ENCODE data around the gene KYNU.

Gene KYNU

DNA sequence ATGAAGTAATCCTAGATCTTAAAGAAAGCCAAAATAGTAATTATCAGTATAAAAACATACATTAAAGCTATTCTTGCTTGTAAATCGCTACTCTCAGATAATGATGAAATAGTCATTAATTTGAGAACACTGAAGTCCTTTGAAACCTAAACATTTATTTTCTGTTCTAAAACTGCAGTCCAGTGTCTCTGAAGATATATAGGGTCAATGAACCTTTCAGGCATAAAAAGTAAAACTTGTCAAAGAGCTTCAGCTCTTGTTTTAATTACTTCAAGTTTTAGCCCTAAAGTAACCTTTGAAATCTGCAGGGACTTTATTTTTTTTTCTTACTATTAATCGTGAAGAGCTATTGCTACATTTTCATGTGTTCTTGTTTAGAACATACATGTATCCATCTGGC, 116.3 kb downstream of the KYNU start:
- Histone ChIP-seq H3K9me2 (replicated peaks; ENCODE audit: control insufficient read depth, low read length) (no peaks in the 10 kb centered on the region), H3K9me3 (ENCODE audit: control insufficient read depth, insufficient read depth, low read length) (no peaks in the 10 kb centered on the region), H3K4me2 (ENCODE audit: low read length) (no peak overlapping the region), H3F3A (ENCODE audit: control insufficient read depth, insufficient read depth) (no peaks in the 10 kb centered on the region), H3K79me2 (ENCODE audit: control insufficient read depth, low read length) (no peaks in the 10 kb centered on the region), H3K4me1 (ENCODE audit: control insufficient read depth, low read length) (peaks cover 14% of the 10 kb centered on the region), H3K27me3 (ENCODE audit: control insufficient read depth, low read length) (no peaks in the 10 kb centered on the region), H3K4me3 (ENCODE audit: low read length) (no peak overlapping the region), H4K20me1 (ENCODE audit: control insufficient read depth, insufficient read depth, low read depth, low read length) (no peaks in the 10 kb centered on the region), H3K27ac (ENCODE audit: low read depth, low read length) (no peak overlapping the region), H3K36me3 (ENCODE audit: control insufficient read depth, low read length) (no peaks in the 10 kb centered on the region)
- TF ChIP-seq, protein P1, sequence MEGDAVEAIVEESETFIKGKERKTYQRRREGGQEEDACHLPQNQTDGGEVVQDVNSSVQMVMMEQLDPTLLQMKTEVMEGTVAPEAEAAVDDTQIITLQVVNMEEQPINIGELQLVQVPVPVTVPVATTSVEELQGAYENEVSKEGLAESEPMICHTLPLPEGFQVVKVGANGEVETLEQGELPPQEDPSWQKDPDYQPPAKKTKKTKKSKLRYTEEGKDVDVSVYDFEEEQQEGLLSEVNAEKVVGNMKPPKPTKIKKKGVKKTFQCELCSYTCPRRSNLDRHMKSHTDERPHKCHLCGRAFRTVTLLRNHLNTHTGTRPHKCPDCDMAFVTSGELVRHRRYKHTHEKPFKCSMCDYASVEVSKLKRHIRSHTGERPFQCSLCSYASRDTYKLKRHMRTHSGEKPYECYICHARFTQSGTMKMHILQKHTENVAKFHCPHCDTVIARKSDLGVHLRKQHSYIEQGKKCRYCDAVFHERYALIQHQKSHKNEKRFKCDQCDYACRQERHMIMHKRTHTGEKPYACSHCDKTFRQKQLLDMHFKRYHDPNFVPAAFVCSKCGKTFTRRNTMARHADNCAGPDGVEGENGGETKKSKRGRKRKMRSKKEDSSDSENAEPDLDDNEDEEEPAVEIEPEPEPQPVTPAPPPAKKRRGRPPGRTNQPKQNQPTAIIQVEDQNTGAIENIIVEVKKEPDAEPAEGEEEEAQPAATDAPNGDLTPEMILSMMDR (IDR thresholded peaks at IDR 0.05; ENCODE audit: low read depth, low read length, poor library complexity, severe bottlenecking): no peak
- no peak for TF ChIP-seq EZH2phosphoT487 (IDR thresholded peaks at IDR 0.05; ENCODE audit: borderline replicate concordance, low read length)

DNA sequence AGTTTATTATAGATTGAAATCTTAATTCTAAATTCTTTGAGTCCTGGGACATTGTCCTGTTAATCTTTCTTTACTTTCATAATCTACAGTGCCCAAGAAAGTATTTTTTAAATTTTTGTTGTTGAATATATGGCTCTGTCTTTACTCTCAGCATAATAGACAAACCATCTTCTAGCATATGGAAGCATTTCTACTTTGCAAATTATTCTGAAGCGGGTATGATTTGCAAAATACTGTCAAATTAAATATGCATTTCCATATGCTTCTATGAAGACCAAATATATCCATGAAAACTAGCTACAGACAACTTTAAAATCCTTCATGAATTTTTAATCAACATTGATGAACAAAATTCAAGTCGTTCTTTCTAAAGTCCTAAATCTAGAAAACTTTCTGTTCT, 117.2 kb downstream of the KYNU start:
- H3K4me1 ChIP-seq (ENCODE audit: control insufficient read depth, low read length): peaks cover 5% of the 10 kb centered on the region
- H3K27ac ChIP-seq (ENCODE audit: low read depth, low read length): no peak overlapping the region
- TF ChIP-seq, protein P1 (IDR thresholded peaks at IDR 0.05; ENCODE audit: low read depth, low read length, poor library complexity, severe bottlenecking): no peak
- TF ChIP-seq EZH2phosphoT487 (IDR thresholded peaks at IDR 0.05; ENCODE audit: borderline replicate concordance, low read length): no peak
- no peaks in the 10 kb centered on the region for H3K79me2 ChIP-seq (ENCODE audit: control insufficient read depth, low read length)
- H3K4me3 ChIP-seq (ENCODE audit: low read length): no peak overlapping the region
- H3K4me2 ChIP-seq (ENCODE audit: low read length): no peak overlapping the region
- no peaks in the 10 kb centered on the region for H3K9me2 ChIP-seq (replicated peaks; ENCODE audit: control insufficient read depth, low read length)
- H3K9me3 ChIP-seq (ENCODE audit: control insufficient read depth, insufficient read depth, low read length): no peaks in the 10 kb centered on the region
- H3F3A ChIP-seq (ENCODE audit: control insufficient read depth, insufficient read depth): no peaks in the 10 kb centered on the region
- no peaks in the 10 kb centered on the region for H4K20me1 ChIP-seq (ENCODE audit: control insufficient read depth, insufficient read depth, low read depth, low read length)
- no peaks in the 10 kb centered on the region for H3K36me3 ChIP-seq (ENCODE audit: control insufficient read depth, low read length)
- H3K27me3 ChIP-seq (ENCODE audit: control insufficient read depth, low read length): no peaks in the 10 kb centered on the region

DNA sequence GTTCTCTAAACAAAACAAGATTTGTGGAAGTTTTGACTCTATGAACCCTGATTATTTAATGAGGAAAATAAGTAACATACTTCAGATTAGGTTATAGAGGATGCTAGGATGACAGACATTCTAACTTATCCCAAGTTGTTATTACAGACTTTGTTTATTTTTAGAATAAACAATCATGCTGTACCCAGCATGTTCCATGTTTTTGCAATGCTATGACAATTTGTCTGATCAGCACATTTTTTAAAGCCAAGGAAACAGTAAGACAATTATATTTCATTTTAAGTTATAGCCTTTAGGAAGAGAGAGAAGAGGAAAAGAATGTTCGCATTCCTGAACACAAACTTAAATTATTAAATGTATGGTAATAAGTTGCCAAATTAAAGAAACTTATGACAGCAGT, 119.8 kb downstream of the KYNU start:
- H3K27me3 ChIP-seq (ENCODE audit: control insufficient read depth, low read length): no peaks in the 10 kb centered on the region
- no peak overlapping the region for H3K4me2 ChIP-seq (ENCODE audit: low read length)
- H3F3A ChIP-seq (ENCODE audit: control insufficient read depth, insufficient read depth): no peaks in the 10 kb centered on the region
- no peak overlapping the region for H3K4me3 ChIP-seq (ENCODE audit: low read length)
- H3K27ac ChIP-seq (ENCODE audit: low read depth, low read length): no peak overlapping the region
- no peaks in the 10 kb centered on the region for H3K4me1 ChIP-seq (ENCODE audit: control insufficient read depth, low read length)
- H3K36me3 ChIP-seq (ENCODE audit: control insufficient read depth, low read length): no peaks in the 10 kb centered on the region
- TF ChIP-seq, protein P1 (IDR thresholded peaks at IDR 0.05; ENCODE audit: low read depth, low read length, poor library complexity, severe bottlenecking): no peak
- TF ChIP-seq EZH2phosphoT487 (IDR thresholded peaks at IDR 0.05; ENCODE audit: borderline replicate concordance, low read length): no peak
- no peaks in the 10 kb centered on the region for H3K9me2 ChIP-seq (replicated peaks; ENCODE audit: control insufficient read depth, low read length)
- no peaks in the 10 kb centered on the region for H4K20me1 ChIP-seq (ENCODE audit: control insufficient read depth, insufficient read depth, low read depth, low read length)
- H3K9me3 ChIP-seq (ENCODE audit: control insufficient read depth, insufficient read depth, low read length): no peaks in the 10 kb centered on the region
- H3K79me2 ChIP-seq (ENCODE audit: control insufficient read depth, low read length): no peaks in the 10 kb centered on the region

DNA sequence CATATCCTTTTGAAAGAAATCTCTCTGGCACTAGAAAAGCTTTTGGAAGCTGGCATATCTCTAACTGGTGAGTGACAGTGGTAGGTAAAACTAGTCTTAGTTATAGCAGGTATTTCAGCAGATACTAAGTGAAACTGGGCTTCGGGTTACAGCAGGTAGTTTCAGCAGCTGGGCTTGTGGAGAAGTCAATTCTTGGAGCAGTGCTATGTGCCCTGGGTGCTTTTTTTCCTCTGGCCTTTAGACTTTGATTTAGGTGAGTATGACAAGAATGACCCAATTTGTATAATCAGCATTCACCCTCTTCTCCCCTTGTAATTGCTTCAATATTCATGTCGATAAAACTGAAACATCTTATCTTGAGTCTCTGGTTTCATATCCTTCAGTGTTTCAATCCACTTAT, 123.1 kb downstream of the KYNU start:
- Histone ChIP-seq H3K79me2 (ENCODE audit: control insufficient read depth, low read length) (no peaks in the 10 kb centered on the region), H3K4me3 (ENCODE audit: low read length) (no peak overlapping the region), H3K9me3 (ENCODE audit: control insufficient read depth, insufficient read depth, low read length) (no peaks in the 10 kb centered on the region), H3K4me1 (ENCODE audit: control insufficient read depth, low read length) (no peaks in the 10 kb centered on the region), H3K4me2 (ENCODE audit: low read length) (no peak overlapping the region), H3F3A (ENCODE audit: control insufficient read depth, insufficient read depth) (no peaks in the 10 kb centered on the region), H4K20me1 (ENCODE audit: control insufficient read depth, insufficient read depth, low read depth, low read length) (no peaks in the 10 kb centered on the region), H3K36me3 (ENCODE audit: control insufficient read depth, low read length) (no peaks in the 10 kb centered on the region), H3K27me3 (ENCODE audit: control insufficient read depth, low read length) (no peaks in the 10 kb centered on the region), H3K27ac (ENCODE audit: low read depth, low read length) (no peak overlapping the region), H3K9me2 (replicated peaks; ENCODE audit: control insufficient read depth, low read length) (no peaks in the 10 kb centered on the region)
- TF ChIP-seq EZH2phosphoT487 (IDR thresholded peaks at IDR 0.05; ENCODE audit: borderline replicate concordance, low read length): no peak
- TF ChIP-seq, protein P1 (IDR thresholded peaks at IDR 0.05; ENCODE audit: low read depth, low read length, poor library complexity, severe bottlenecking): no peak
